Suprapubic skin (tissue), 4 donors: ENCODE measurements around the gene DCUN1D3. TPM values are rescaled to one million over a fixed set of nuclear protein-coding genes. Genes with fewer than 3 reads are reported as not detected.

Source experiments
- DNase-seq, 2 donors: peaks; one replicate each; pipeline ENCODE4 v3.0.0-alpha.2; 2019; ENCODE audit warnings: low spot score in 2 of 2
- H3K27ac ChIP-seq: fragments of 200-600 bp; sonication (generic); one replicate; pipeline ENCODE4 v1.5.1; 2019
- H3K27me3 ChIP-seq: fragments of 200-600 bp; sonication (generic); one replicate; pipeline ENCODE4 v1.5.1; 2019
- H3K36me3 ChIP-seq: fragments of 200-600 bp; sonication (generic); one replicate; pipeline ENCODE4 v1.5.1; 2019
- H3K4me1 ChIP-seq: fragments of 200-600 bp; sonication (generic); one replicate; pipeline ENCODE4 v1.5.1; 2019
- H3K4me3 ChIP-seq: fragments of 200-600 bp; sonication (generic); one replicate; pipeline ENCODE4 v1.5.1; 2019; ENCODE audit warnings: mild to moderate bottlenecking
- H3K9me3 ChIP-seq: fragments of 200-600 bp; sonication (generic); one replicate; pipeline ENCODE4 v1.5.1; 2019
- EP300 ChIP-seq: sonication (generic); formaldehyde crosslinking; IDR thresholded peaks from one replicate; pipeline ENCODE4 v1.6.1; 2017; ENCODE audit warnings: antibody characterized with exemption
- POLR2A ChIP-seq, 2 donors: fragments of 450-650 bp; IDR thresholded peaks; one replicate each; pipeline ENCODE4 v1.6.1; 2017; ENCODE audit warnings: antibody characterized with exemption in 2 of 2, mild to moderate bottlenecking in 2 of 2, moderate library complexity in 2 of 2
- POLR2AphosphoS5 ChIP-seq, 3 donors: sonication (generic); formaldehyde crosslinking; IDR thresholded peaks; one replicate each; pipeline ENCODE4 v1.6.1; 2017; ENCODE audit warnings: antibody characterized with exemption in 3 of 3
- WGBS: methylation state at CpG from one replicate; pipeline ENCODE4 v1.1.5; 2018; 5-methylcytosine and 5-hydroxymethylcytosine counted together
- total RNA-seq, 4 donors: library from RNA; depleted of rRNA; stranded (reverse); fragments of >200 nt; gene quantifications; one replicate each; pipeline ENCODE4 v1.1.0, GENCODE V29; 2016
- TF ChIP-seq, protein P1 (sequence below), 2 donors: fragments of 200-600 bp in 1 of 2; fragments of 450-650 bp in 1 of 2; sonication (generic) in 1 of 2; IDR thresholded peaks; one replicate each; pipeline ENCODE4 v1.5.1; 2016 to 2019; ENCODE audit warnings: antibody characterized with exemption in 2 of 2, mild to moderate bottlenecking in 1 of 2, moderate library complexity in 1 of 2

The DCUN1D3 gene
- total RNA-seq, 4 donors from 2014 or later: 16.6 to 31.8 (median 21.1) TPM

DNA sequence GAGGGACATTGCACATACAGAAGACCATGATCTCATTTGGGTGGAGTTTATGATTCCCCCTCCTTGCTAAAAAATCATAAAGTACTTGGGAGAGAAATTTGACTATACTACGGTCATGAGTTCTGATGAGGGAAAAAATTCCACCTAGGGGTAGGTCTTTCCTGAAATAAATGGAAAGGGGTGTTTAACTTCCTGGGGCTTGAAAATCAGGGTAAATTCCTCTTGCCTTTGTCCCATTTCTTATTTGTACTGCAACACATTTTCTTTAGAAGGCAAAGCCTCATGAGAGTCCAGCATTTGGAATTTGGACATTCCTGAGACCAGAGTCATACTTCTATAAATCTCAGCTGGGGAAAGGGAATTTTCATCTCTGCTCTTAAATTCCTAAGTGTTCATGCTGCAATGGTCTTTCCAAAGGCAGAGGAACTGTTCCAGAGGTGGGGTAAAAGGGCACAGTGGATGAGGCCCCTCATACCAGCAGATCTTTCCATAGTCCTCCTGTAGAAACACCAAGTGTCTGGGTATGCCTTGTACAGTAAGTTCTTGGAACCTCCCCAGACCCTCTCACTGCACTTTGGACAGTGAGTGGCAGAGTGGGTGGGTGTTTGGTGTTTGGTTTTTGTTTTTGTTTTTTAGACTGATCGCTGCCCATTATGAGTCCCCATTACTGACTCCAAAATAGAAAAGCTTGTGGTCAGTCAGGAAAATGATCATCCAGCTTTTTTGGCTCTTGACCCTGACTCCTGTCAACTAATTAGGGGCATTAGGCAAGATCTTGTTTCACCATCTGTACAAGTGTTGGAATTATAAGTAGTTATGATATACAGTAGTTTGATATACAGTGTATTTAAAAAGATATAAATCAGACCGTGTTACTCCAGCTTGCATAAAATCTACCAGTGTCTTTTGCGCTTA lies 6.4 kb upstream of the DCUN1D3 start:
- Histone ChIP-seq H3K36me3 (no peaks in the 10 kb centered on the region), H3K9me3 (no peaks in the 10 kb centered on the region), H3K27me3 (no peaks in the 10 kb centered on the region), H3K4me3 (peak overlapping the region; percentile 7), H3K27ac (peak overlapping the region; percentile 87), H3K4me1 (peaks cover 76% of the 10 kb centered on the region)
- DNase-seq: no peak
- TF ChIP-seq POLR2A (IDR thresholded peaks at IDR 0.05) (no peak), POLR2AphosphoS5 (IDR thresholded peaks at IDR 0.05) (peak in 2 of 3 donors; percentile 19 to 23)
- WGBS: 60% methylated on average over 4 of the region's 4 CpGs

DNA sequence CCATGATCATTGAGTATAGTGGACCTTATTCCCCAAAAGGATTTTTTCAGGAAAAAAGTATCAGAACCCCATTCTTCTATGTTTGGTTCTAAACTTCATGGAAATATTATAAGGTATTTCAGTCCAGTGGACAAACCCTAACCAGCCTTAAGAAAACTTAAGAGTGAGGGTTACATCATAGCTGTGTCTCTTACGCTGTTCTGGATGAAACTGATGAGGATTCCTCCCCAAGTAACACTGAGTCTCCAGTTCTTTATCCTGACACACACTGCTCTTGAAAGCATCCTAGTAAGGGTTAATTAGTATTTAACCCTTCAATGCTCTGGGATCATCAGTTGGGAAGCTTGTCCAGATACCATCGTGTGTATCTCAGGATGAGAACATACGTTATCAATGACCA lies 5.4 kb upstream of the DCUN1D3 start:
- TF ChIP-seq, protein P1, sequence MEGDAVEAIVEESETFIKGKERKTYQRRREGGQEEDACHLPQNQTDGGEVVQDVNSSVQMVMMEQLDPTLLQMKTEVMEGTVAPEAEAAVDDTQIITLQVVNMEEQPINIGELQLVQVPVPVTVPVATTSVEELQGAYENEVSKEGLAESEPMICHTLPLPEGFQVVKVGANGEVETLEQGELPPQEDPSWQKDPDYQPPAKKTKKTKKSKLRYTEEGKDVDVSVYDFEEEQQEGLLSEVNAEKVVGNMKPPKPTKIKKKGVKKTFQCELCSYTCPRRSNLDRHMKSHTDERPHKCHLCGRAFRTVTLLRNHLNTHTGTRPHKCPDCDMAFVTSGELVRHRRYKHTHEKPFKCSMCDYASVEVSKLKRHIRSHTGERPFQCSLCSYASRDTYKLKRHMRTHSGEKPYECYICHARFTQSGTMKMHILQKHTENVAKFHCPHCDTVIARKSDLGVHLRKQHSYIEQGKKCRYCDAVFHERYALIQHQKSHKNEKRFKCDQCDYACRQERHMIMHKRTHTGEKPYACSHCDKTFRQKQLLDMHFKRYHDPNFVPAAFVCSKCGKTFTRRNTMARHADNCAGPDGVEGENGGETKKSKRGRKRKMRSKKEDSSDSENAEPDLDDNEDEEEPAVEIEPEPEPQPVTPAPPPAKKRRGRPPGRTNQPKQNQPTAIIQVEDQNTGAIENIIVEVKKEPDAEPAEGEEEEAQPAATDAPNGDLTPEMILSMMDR (IDR thresholded peaks at IDR 0.05): no peak
- TF ChIP-seq POLR2A (IDR thresholded peaks at IDR 0.05) (no peak), EP300 (no peak), POLR2AphosphoS5 (IDR thresholded peaks at IDR 0.05) (no peak)
- peak overlapping the region; percentile 87 for H3K27ac ChIP-seq
- no peak for DNase-seq
- no peaks in the 10 kb centered on the region for H3K9me3 ChIP-seq
- no peaks in the 10 kb centered on the region for H3K36me3 ChIP-seq
- 42% methylated on average over 3 of the region's 3 CpGs for WGBS
- H3K27me3 ChIP-seq: no peaks in the 10 kb centered on the region
- H3K4me3 ChIP-seq: no peak overlapping the region
- H3K4me1 ChIP-seq: peaks cover 71% of the 10 kb centered on the region

DNA sequence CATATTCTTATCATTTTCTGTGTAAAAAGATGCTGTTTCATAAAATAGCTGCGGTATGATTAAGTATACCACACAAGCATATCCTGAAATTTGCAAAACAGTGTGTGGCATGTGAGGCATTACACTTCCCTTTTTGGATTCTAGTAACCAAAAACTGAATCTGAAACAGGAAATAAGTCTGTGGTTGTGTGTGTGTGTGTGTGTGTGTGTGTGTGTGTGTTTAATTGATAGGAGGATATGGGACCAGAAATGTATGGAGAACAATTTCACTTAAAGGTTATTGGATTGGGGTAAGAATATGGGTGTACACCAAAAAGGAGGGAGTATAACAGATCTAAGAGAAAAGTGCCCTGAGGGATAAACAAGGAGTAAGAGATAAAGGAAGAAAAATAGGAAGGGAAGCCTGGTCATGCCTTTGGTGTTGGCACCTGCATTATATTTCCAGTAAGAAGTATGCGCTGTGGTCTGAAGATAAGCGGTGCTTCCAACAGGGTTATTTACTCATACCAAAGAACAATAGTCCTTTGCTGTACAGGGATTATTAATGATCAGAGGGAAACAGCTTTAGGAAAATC lies 4.4 kb upstream of the DCUN1D3 start:
- TF ChIP-seq EP300 (no peak), POLR2AphosphoS5 (IDR thresholded peaks at IDR 0.05) (no peak), POLR2A (IDR thresholded peaks at IDR 0.05) (no peak)
- TF ChIP-seq, protein P1 (IDR thresholded peaks at IDR 0.05): no peak
- Histone ChIP-seq H3K4me3 (no peak overlapping the region), H3K27me3 (no peaks in the 10 kb centered on the region), H3K9me3 (no peaks in the 10 kb centered on the region), H3K36me3 (no peaks in the 10 kb centered on the region), H3K27ac (peak overlapping the region; percentile 87), H3K4me1 (peaks cover 67% of the 10 kb centered on the region)
- DNase-seq: no peak
- 23% methylated on average over 3 of the region's 3 CpGs for WGBS

DNA sequence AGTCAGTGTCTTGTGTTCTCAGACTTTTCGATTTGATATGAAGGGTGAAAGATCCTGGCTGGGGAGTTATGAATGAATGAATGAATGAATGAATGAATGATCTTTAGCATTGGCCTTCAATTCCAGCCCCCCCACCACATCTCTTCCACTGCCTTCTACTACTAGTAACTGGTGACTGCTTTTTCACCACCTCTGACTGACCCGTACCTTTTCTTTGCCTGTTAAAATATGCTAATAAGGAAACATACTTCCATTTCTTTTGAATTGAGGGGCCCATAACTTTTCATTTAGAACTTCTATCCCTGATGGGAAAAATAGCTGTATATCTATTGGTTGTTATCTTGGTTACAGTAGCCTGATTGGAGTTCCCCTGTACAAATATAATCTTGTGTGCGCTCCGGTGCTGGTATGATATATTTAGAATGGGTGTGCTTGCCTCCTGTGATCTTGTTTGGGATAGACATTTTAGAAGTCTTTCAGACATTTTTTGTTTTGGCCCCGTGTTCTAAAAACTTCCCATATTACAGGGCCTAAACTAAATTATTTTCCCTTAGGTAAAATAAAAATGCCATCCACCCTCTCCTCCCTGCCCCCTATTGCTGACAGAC lies 3.8 kb upstream of the DCUN1D3 start:
- H3K27me3 ChIP-seq: no peaks in the 10 kb centered on the region
- peaks cover 73% of the 10 kb centered on the region for H3K4me1 ChIP-seq
- H3K36me3 ChIP-seq: no peaks in the 10 kb centered on the region
- 41% methylated on average over 5 of the region's 5 CpGs for WGBS
- no peaks in the 10 kb centered on the region for H3K9me3 ChIP-seq
- peak overlapping the region; percentile 87 for H3K27ac ChIP-seq
- DNase-seq: no peak
- no peak for TF ChIP-seq POLR2AphosphoS5 (IDR thresholded peaks at IDR 0.05)
- no peak overlapping the region for H3K4me3 ChIP-seq

DNA sequence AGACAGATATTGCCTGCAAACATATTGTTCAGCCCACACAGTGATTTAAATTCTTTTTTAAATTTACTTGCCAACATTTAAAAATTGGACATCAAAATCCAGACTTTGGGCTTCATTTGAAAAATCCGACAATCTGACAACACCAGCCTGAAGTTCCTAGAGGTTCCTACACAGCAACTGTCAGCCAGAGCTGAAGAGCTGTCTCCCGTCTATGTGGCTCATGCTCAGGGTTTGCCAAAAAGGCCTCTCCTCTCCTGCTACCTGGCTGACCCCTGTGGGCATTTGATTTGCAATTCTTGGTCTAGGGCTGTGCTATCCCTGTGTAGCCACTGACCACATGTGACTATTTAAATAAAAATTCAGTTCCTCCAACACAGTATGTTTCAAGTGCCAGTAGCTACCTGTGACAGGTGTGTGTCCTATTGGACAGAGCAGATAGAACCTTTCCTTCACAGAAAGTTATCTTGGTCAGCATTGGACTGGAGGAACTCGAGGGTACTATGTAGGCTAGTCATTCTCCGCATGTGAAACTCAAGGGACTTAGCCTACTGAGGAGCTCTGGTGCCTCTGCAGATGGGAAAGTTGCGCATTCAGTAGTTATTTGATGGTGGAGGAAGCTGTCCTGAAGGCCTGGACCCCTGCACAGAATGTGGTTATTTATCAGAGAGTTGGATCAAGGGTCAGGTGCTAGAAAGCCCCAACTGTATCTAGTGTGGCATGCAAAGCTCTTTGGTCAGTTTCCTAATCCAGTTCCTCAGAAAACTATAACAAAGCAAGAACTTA lies 3.1 kb upstream of the DCUN1D3 start:
- no peaks in the 10 kb centered on the region for H3K36me3 ChIP-seq
- H3K4me1 ChIP-seq: peaks cover 80% of the 10 kb centered on the region
- no peaks in the 10 kb centered on the region for H3K27me3 ChIP-seq
- no peak for DNase-seq
- TF ChIP-seq POLR2A (IDR thresholded peaks at IDR 0.05) (no peak), POLR2AphosphoS5 (IDR thresholded peaks at IDR 0.05) (no peak), EP300 (no peak)
- TF ChIP-seq, protein P1 (IDR thresholded peaks at IDR 0.05): no peak
- H3K9me3 ChIP-seq: no peaks in the 10 kb centered on the region
- no peak overlapping the region for H3K4me3 ChIP-seq
- H3K27ac ChIP-seq: peak overlapping the region; percentile 87
- 88% methylated on average over 5 of the region's 5 CpGs for WGBS
